ENCODE measurements around the gene SMARCD3.

DNA sequence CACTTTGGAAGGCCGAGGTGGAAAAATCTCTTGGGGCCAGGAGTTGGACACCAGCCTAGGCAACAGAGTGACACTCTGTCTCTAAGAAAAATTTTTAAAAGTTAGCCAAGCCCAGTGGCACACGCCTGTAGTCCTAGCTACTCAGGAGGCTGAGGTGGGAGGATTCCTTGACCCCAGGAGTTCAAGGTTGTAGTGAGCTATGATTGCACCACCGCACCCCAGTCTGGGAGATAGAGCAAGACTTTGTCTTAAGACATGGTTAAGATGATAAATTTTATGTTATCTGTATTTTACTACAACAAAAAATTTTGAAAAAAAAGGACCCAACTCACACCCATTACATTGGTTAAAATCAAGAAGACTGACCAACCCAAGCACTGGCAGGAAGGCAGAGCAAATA lies 44.4 kb upstream of the SMARCD3 start:
- TF ChIP-seq CTCF (conservative IDR thresholded peaks at IDR 0.05; ENCODE audit: low read length) (no peak), EZH2phosphoT487 (IDR thresholded peaks at IDR 0.05; ENCODE audit: borderline replicate concordance, low read depth, low read length) (no peak)
